H9 (cell line): ENCODE measurements around the gene IL10RA. TPM values are rescaled to one million over a fixed set of nuclear protein-coding genes. Genes with fewer than 3 reads are reported as not detected.
A peak's percentile ranks its signal among the peaks of the same experiment; 100 is the strongest.

ENCODE experiments used
- DNase-seq: peaks from one replicate; pipeline ENCODE4 v3.0.0-alpha.2; 2017
- H2AFZ ChIP-seq: one replicate; pipeline ENCODE4 v1.6.1; 2013; ENCODE audit warnings: mild to moderate bottlenecking, low read length, control low read depth, moderate library complexity
- H2AK5ac ChIP-seq: 2 replicates; pipeline ENCODE4 v1.6.1; 2013; ENCODE audit warnings: low read length, control low read depth, mixed read lengths; ENCODE audit not compliant: insufficient read length
- H2BK120ac ChIP-seq: one replicate; pipeline ENCODE4 v1.6.1; 2013; ENCODE audit warnings: low read depth, mild to moderate bottlenecking, low read length, control low read depth, inconsistent platforms; ENCODE audit not compliant: poor library complexity, severe bottlenecking
- H2BK12ac ChIP-seq: 2 replicates; pipeline ENCODE4 v1.6.1; 2013; ENCODE audit warnings: low read length, control low read depth, mixed read lengths, low read depth; ENCODE audit not compliant: insufficient read length
- H2BK15ac ChIP-seq: 2 replicates; pipeline ENCODE4 v1.6.1; 2013; ENCODE audit warnings: low read depth, low read length, control low read depth
- H2BK20ac ChIP-seq: one replicate; pipeline ENCODE4 v1.6.1; 2013; ENCODE audit warnings: low read depth, mild to moderate bottlenecking, low read length, control low read depth, inconsistent platforms; ENCODE audit not compliant: poor library complexity, severe bottlenecking
- H2BK5ac ChIP-seq: 2 replicates; pipeline ENCODE4 v1.6.1; 2013; ENCODE audit warnings: low read length, control low read depth, mixed read lengths; ENCODE audit not compliant: insufficient read length
- H3K14ac ChIP-seq: 2 replicates; pipeline ENCODE4 v1.6.1; 2013; ENCODE audit warnings: low read length, control low read depth; ENCODE audit not compliant: insufficient read depth
- H3K18ac ChIP-seq: 2 replicates; pipeline ENCODE4 v1.6.1; 2013; ENCODE audit warnings: low read depth, mild to moderate bottlenecking, mixed read lengths, low read length, control low read depth; ENCODE audit not compliant: insufficient read length
- H3K23ac ChIP-seq: 2 replicates; pipeline ENCODE4 v1.6.1; 2013; ENCODE audit warnings: low read length, control low read depth, mixed read lengths, low read depth; ENCODE audit not compliant: insufficient read length
- H3K23me2 ChIP-seq: 2 replicates; pipeline ENCODE4 v1.6.1; 2013; ENCODE audit warnings: low read depth, mild to moderate bottlenecking, mixed read lengths, low read length, control low read depth; ENCODE audit not compliant: insufficient read length, poor library complexity, severe bottlenecking
- H3K27ac ChIP-seq: 2 replicates; pipeline ENCODE4 v1.5.1; 2013; ENCODE audit warnings: low read length, control low read depth, mixed read lengths, low read depth; ENCODE audit not compliant: insufficient read length
- H3K27me3 ChIP-seq: 2 replicates; pipeline ENCODE4 v1.6.1; 2013; ENCODE audit warnings: low read length, control low read depth, inconsistent platforms; ENCODE audit not compliant: insufficient read depth
- H3K4ac ChIP-seq: 2 replicates; pipeline ENCODE4 v1.6.1; 2013; ENCODE audit warnings: low read depth, mild to moderate bottlenecking, control low read depth, inconsistent platforms, low read length, moderate library complexity
- H3K4me1 ChIP-seq: 2 replicates; pipeline ENCODE4 v1.6.1; 2013; ENCODE audit warnings: low read length, control low read depth, inconsistent platforms; ENCODE audit not compliant: insufficient read depth
- H3K4me2 ChIP-seq: 2 replicates; pipeline ENCODE4 v1.6.1; 2013; ENCODE audit warnings: low read length, control low read depth, mixed read lengths; ENCODE audit not compliant: insufficient read length, insufficient read depth
- H3K56ac ChIP-seq: 2 replicates; pipeline ENCODE4 v1.6.1; 2013; ENCODE audit warnings: low read depth, mild to moderate bottlenecking, mixed read lengths, low read length, control low read depth; ENCODE audit not compliant: insufficient read length
- H3K79me1 ChIP-seq: 2 replicates; pipeline ENCODE4 v1.6.1; 2013; ENCODE audit warnings: low read depth, mild to moderate bottlenecking, moderate library complexity, low read length, control low read depth, inconsistent platforms; ENCODE audit not compliant: insufficient read depth, poor library complexity, severe bottlenecking
- H3K79me2 ChIP-seq: 2 replicates; pipeline ENCODE4 v1.6.1; 2013; ENCODE audit warnings: low read length, control low read depth, inconsistent platforms; ENCODE audit not compliant: insufficient read depth
- H3K9ac ChIP-seq: 2 replicates; pipeline ENCODE4 v1.6.1; 2013; ENCODE audit warnings: low read length, control low read depth, mixed read lengths; ENCODE audit not compliant: insufficient read length; ENCODE audit errors: extremely low read depth
- H3K9me3 ChIP-seq: one replicate; pipeline ENCODE4 v1.6.1; 2013; ENCODE audit warnings: low read depth, low read length, inconsistent platforms; ENCODE audit not compliant: control insufficient read depth
- H3T11ph ChIP-seq: one replicate; pipeline ENCODE4 v1.6.1; 2013; ENCODE audit warnings: mild to moderate bottlenecking, low read length, control low read depth, inconsistent platforms
- H4K20me1 ChIP-seq: one replicate; pipeline ENCODE4 v1.6.1; 2013; ENCODE audit not compliant: control insufficient read depth, insufficient read length, insufficient read depth
- H4K5ac ChIP-seq: 2 replicates; pipeline ENCODE4 v1.6.1; 2013; ENCODE audit warnings: low read depth, mild to moderate bottlenecking, mixed read lengths, low read length, control low read depth; ENCODE audit not compliant: insufficient read length
- H4K8ac ChIP-seq: replicated peaks from 2 replicates; pipeline ENCODE4 v1.6.1; 2013; ENCODE audit warnings: low read length, control low read depth, mixed read lengths, low read depth; ENCODE audit not compliant: insufficient read length
- H4K91ac ChIP-seq: 2 replicates; pipeline ENCODE4 v1.6.1; 2013; ENCODE audit warnings: low read depth, mild to moderate bottlenecking, moderate library complexity, mixed read lengths, low read length, control low read depth; ENCODE audit not compliant: insufficient read length
- H3K27ac Mint-ChIP-seq, 3 experiments: 2 replicates in 2 of 3; 3 replicates in 1 of 3; pipeline ENCODE4 v1.8.0; 2020 to 2021; ENCODE audit warnings: mixed read lengths in 3 of 3, mild to moderate bottlenecking in 1 of 3, moderate library complexity in 1 of 3
- H3K27me3 Mint-ChIP-seq: 2 replicates; pipeline ENCODE4 v1.8.0; 2021; ENCODE audit warnings: low read depth, mild to moderate bottlenecking, moderate library complexity, mixed read lengths
- H3K36me3 Mint-ChIP-seq, 3 experiments: 2 replicates in 2 of 3; 3 replicates in 1 of 3; pipeline ENCODE4 v1.8.0; 2020 to 2021; ENCODE audit warnings: low read depth in 3 of 3, mixed read lengths in 3 of 3; ENCODE audit not compliant: insufficient read depth in 1 of 3
- H3K4me1 Mint-ChIP-seq, 2 experiments: 2 replicates each; pipeline ENCODE4 v1.8.0; 2020; ENCODE audit warnings: mixed read lengths in 2 of 2
- H3K4me3 Mint-ChIP-seq, 2 experiments: 2 replicates in 1 of 2; 3 replicates in 1 of 2; pipeline ENCODE4 v1.8.0; 2020 to 2021; ENCODE audit warnings: mild to moderate bottlenecking in 2 of 2, mixed read lengths in 2 of 2, moderate library complexity in 1 of 2
- H3K9me3 Mint-ChIP-seq, 2 experiments: 2 replicates in 1 of 2; 3 replicates in 1 of 2; pipeline ENCODE4 v1.8.0; 2020; ENCODE audit warnings: mild to moderate bottlenecking in 2 of 2, mixed read lengths in 2 of 2, moderate library complexity in 1 of 2
- CTCF ChIP-seq: fragments of 200-600 bp; sonication (generic); conservative IDR thresholded peaks from 3 replicates; pipeline ENCODE4 v1.8.0; 2021; ENCODE audit warnings: antibody characterized with exemption, mild to moderate bottlenecking
- WGBS: extraction: QIAGEN DNeasy Blood & Tissue Kit; methylation state at CpG from one replicate; pipeline ENCODE4 v1.1.7; 2013; ENCODE audit warnings: missing lambda C conversion rate, low lambda C conversion rate, mixed read lengths; ENCODE audit not compliant: insufficient read length; ENCODE audit errors: extremely low coverage; 5-methylcytosine and 5-hydroxymethylcytosine counted together
- total RNA-seq: library from RNA; stranded (reverse); gene quantifications from 2 replicates; pipeline ENCODE4 v1.2.1, GENCODE V29; 2021

Gene IL10RA
- total RNA-seq, 1 experiment from 2014 or later, result not detected

- no CpG with 5 or more reads among the region's 10 CpGs for WGBS
- Histone ChIP-seq H2BK12ac (no peak overlapping the region), H2AFZ (no peak overlapping the region), H3T11ph (no peak overlapping the region), H4K8ac (no peak overlapping the region), H2AK5ac (no peak overlapping the region), H3K23ac (no peak overlapping the region), H2BK20ac (no peak overlapping the region), H2BK120ac (no peak overlapping the region), H2BK5ac (no peak overlapping the region), H3K4ac (no peak overlapping the region), H3K27me3 (no peaks in the 10 kb centered on the region), H3K9ac (no peak overlapping the region), H3K4me2 (no peak overlapping the region), H3K79me1 (no peaks in the 10 kb centered on the region), H4K20me1 (no peaks in the 10 kb centered on the region), H3K4me1 (no peaks in the 10 kb centered on the region), H3K9me3 (no peaks in the 10 kb centered on the region), H3K79me2 (no peaks in the 10 kb centered on the region), H3K14ac (no peak overlapping the region), H3K56ac (no peak overlapping the region), H4K5ac (no peak overlapping the region), H3K27ac (no peak overlapping the region), H2BK15ac (no peak overlapping the region), H3K23me2 (no peaks in the 10 kb centered on the region), H3K18ac (no peak overlapping the region), H4K91ac (no peak overlapping the region)
- H3K4me1 Mint-ChIP-seq, result peaks cover 0 to 3% of the 10 kb centered on the region in 2 experiments; a peak in 2 of 4 replicates
- H3K36me3 Mint-ChIP-seq, result no peaks in the 10 kb centered on the region
- no peak overlapping the region for H3K4me3 Mint-ChIP-seq
- DNase-seq, result peak; percentile 44
- no peaks in the 10 kb centered on the region; a peak in 1 of 5 replicates for H3K9me3 Mint-ChIP-seq
- no peak overlapping the region; a peak in 1 of 7 replicates for H3K27ac Mint-ChIP-seq
- H3K27me3 Mint-ChIP-seq, result peaks cover 10% of the 10 kb centered on the region
- no peak for TF ChIP-seq CTCF
Measured at GRCh38 chr11:117961896-117962295, 24.3 kb upstream of the IL10RA start.
